Measurements from ENCODE around the gene KCNQ4.

- TF ChIP-seq RCOR1 (IDR thresholded peaks at IDR 0.05; ENCODE audit: low read depth, low read length) (no peak), NPAS2 (CRISPR knock-in tag; IDR thresholded peaks at IDR 0.05; ENCODE audit: borderline replicate concordance) (no peak), CBX8 (IDR thresholded peaks at IDR 0.05) (no peak), HOXA7 (CRISPR knock-in tag; IDR thresholded peaks at IDR 0.05) (no peak), POLR2A (IDR thresholded peaks at IDR 0.05; ENCODE audit: low read length) (no peak), REST (IDR thresholded peaks at IDR 0.05) (no peak), RAD21 (conservative IDR thresholded peaks at IDR 0.05 in 1 of 2, IDR thresholded peaks at IDR 0.05 in 1 of 2) (peak; percentile 35 to 39; a peak in 3 of 5 replicates), BHLHE40 (IDR thresholded peaks at IDR 0.05; ENCODE audit: low read depth, low read length) (no peak), SREBF2 (IDR thresholded peaks at IDR 0.05) (no peak)
- TF ChIP-seq, protein P1, sequence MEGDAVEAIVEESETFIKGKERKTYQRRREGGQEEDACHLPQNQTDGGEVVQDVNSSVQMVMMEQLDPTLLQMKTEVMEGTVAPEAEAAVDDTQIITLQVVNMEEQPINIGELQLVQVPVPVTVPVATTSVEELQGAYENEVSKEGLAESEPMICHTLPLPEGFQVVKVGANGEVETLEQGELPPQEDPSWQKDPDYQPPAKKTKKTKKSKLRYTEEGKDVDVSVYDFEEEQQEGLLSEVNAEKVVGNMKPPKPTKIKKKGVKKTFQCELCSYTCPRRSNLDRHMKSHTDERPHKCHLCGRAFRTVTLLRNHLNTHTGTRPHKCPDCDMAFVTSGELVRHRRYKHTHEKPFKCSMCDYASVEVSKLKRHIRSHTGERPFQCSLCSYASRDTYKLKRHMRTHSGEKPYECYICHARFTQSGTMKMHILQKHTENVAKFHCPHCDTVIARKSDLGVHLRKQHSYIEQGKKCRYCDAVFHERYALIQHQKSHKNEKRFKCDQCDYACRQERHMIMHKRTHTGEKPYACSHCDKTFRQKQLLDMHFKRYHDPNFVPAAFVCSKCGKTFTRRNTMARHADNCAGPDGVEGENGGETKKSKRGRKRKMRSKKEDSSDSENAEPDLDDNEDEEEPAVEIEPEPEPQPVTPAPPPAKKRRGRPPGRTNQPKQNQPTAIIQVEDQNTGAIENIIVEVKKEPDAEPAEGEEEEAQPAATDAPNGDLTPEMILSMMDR (IDR thresholded peaks at IDR 0.05): peak; percentile 60
Measured at GRCh38 chr1:40774266-40774998, 9.2 kb upstream of the KCNQ4 start.
